Measurements from ENCODE around the gene ERBB2. TPM values are rescaled to one million over a fixed set of nuclear protein-coding genes. Genes with fewer than 3 reads are reported as not detected.
A peak's percentile ranks its signal among the peaks of the same experiment; 100 is the strongest.

The ERBB2 gene
- total and polyA plus RNA-seq, 2 of the 13 experiments (the other 11 are each of a cell fraction or from before 2014, with no cell fraction given): 57.7 to 64.1 TPM

DNA sequence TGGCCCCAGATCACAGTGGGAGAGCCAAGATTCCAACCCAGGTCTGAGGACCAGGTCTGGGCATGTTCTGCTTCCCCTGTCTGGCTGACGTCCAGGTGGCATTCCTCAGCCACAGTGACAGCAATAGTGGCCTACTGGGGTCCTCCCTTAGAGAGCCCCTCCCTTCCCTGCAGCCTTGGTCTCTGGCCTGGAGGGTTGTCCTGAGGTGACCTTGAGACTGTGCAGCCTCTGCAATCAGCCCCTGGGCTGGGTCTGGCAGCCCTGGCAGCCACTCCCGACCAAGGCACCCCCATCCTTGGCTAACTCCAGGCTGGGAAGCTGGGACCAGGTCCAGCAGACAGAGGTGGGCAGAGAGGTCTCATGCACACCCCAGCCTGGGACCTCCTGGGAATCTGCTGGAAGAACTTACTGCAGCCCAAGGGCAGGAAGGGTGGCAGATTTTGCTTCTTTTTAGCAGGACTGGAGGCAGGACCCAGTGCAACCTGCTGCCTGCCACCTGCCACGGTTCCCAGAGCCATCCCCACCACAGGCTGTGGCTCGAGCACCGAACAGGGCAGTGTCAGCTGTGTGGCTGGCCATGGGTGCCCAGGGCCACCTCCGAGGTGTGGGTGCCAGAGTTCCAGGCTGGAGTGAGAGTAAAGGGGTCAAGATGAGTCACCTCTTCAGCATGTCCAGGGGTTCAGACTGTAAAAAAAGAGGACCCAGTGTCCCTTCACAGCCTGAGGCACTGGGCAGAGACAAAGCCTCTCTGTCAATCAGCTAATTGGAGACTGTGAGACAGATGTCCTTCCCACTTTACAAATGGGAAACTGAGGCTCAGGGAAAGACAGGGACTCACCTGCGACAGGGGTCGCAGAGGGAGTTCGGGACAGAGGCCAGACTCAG lies 50.5 kb downstream of the ERBB2 start (continued):
- TF ChIP-seq, protein P1, sequence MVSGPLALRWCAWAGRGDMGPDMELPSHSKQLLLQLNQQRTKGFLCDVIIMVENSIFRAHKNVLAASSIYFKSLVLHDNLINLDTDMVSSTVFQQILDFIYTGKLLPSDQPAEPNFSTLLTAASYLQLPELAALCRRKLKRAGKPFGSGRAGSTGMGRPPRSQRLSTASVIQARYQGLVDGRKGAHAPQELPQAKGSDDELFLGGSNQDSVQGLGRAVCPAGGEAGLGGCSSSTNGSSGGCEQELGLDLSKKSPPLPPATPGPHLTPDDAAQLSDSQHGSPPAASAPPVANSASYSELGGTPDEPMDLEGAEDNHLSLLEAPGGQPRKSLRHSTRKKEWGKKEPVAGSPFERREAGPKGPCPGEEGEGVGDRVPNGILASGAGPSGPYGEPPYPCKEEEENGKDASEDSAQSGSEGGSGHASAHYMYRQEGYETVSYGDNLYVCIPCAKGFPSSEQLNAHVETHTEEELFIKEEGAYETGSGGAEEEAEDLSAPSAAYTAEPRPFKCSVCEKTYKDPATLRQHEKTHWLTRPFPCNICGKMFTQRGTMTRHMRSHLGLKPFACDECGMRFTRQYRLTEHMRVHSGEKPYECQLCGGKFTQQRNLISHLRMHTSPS (CRISPR knock-in tag; IDR thresholded peaks at IDR 0.05; ENCODE audit: low read depth): peak; percentile 79
- TF ChIP-seq KLF11 (CRISPR knock-in tag; IDR thresholded peaks at IDR 0.05) (no peak), KLF13 (CRISPR knock-in tag; IDR thresholded peaks at IDR 0.05) (no peak; the same call in 1 of the 2 replicates), TMF1 (CRISPR knock-in tag; IDR thresholded peaks at IDR 0.05; ENCODE audit: low read depth) (no peak), SOX6 (IDR thresholded peaks at IDR 0.05) (no peak), SOX6 (CRISPR knock-in tag; IDR thresholded peaks at IDR 0.05) (peak; percentile 64), ZBTB8A (CRISPR knock-in tag; IDR thresholded peaks at IDR 0.05; ENCODE audit: borderline replicate concordance, low read depth) (no peak), ZNF839 (CRISPR knock-in tag; IDR thresholded peaks at IDR 0.05; ENCODE audit: borderline replicate concordance) (peak; percentile 42; the same call in 1 of the 2 replicates), ZSCAN20 (CRISPR knock-in tag; IDR thresholded peaks at IDR 0.05; ENCODE audit: borderline replicate concordance) (no peak), CEBPB (IDR thresholded peaks at IDR 0.05; ENCODE audit: borderline replicate concordance, low read depth, low read length) (no peak), ZNF879 (CRISPR knock-in tag; IDR thresholded peaks at IDR 0.05) (no peak), ZNF709 (CRISPR knock-in tag; IDR thresholded peaks at IDR 0.05) (peak; percentile 58; the same call in 1 of the 2 replicates), ZNF263 (CRISPR knock-in tag; IDR thresholded peaks at IDR 0.05) (no peak), CCDC6 (CRISPR knock-in tag; IDR thresholded peaks at IDR 0.05) (no peak), MBD4 (IDR thresholded peaks at IDR 0.05; ENCODE audit: borderline replicate concordance, low read length) (no peak), RCOR2 (CRISPR knock-in tag; IDR thresholded peaks at IDR 0.05) (no peak), RFXAP (CRISPR knock-in tag; IDR thresholded peaks at IDR 0.05; ENCODE audit: borderline replicate concordance) (peak; percentile 71; the same call in 1 of the 2 replicates), ZNF543 (CRISPR knock-in tag; IDR thresholded peaks at IDR 0.05) (no peak)
- TF ChIP-seq, protein P2, sequence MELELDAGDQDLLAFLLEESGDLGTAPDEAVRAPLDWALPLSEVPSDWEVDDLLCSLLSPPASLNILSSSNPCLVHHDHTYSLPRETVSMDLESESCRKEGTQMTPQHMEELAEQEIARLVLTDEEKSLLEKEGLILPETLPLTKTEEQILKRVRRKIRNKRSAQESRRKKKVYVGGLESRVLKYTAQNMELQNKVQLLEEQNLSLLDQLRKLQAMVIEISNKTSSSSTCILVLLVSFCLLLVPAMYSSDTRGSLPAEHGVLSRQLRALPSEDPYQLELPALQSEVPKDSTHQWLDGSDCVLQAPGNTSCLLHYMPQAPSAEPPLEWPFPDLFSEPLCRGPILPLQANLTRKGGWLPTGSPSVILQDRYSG (CRISPR knock-in tag; IDR thresholded peaks at IDR 0.05): no peak
- TF ChIP-seq, protein P3, sequence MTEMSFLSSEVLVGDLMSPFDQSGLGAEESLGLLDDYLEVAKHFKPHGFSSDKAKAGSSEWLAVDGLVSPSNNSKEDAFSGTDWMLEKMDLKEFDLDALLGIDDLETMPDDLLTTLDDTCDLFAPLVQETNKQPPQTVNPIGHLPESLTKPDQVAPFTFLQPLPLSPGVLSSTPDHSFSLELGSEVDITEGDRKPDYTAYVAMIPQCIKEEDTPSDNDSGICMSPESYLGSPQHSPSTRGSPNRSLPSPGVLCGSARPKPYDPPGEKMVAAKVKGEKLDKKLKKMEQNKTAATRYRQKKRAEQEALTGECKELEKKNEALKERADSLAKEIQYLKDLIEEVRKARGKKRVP (CRISPR knock-in tag; IDR thresholded peaks at IDR 0.05): no peak
- TF ChIP-seq, protein P4, sequence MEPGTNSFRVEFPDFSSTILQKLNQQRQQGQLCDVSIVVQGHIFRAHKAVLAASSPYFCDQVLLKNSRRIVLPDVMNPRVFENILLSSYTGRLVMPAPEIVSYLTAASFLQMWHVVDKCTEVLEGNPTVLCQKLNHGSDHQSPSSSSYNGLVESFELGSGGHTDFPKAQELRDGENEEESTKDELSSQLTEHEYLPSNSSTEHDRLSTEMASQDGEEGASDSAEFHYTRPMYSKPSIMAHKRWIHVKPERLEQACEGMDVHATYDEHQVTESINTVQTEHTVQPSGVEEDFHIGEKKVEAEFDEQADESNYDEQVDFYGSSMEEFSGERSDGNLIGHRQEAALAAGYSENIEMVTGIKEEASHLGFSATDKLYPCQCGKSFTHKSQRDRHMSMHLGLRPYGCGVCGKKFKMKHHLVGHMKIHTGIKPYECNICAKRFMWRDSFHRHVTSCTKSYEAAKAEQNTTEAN (CRISPR knock-in tag; conservative IDR thresholded peaks at IDR 0.05): no peak
- TF ChIP-seq, protein P5, sequence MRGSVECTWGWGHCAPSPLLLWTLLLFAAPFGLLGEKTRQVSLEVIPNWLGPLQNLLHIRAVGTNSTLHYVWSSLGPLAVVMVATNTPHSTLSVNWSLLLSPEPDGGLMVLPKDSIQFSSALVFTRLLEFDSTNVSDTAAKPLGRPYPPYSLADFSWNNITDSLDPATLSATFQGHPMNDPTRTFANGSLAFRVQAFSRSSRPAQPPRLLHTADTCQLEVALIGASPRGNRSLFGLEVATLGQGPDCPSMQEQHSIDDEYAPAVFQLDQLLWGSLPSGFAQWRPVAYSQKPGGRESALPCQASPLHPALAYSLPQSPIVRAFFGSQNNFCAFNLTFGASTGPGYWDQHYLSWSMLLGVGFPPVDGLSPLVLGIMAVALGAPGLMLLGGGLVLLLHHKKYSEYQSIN (CRISPR knock-in tag; IDR thresholded peaks at IDR 0.05; ENCODE audit: borderline replicate concordance): no peak
- TF ChIP-seq, protein P6, sequence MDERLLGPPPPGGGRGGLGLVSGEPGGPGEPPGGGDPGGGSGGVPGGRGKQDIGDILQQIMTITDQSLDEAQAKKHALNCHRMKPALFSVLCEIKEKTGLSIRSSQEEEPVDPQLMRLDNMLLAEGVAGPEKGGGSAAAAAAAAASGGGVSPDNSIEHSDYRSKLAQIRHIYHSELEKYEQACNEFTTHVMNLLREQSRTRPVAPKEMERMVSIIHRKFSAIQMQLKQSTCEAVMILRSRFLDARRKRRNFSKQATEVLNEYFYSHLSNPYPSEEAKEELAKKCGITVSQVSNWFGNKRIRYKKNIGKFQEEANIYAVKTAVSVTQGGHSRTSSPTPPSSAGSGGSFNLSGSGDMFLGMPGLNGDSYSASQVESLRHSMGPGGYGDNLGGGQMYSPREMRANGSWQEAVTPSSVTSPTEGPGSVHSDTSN (CRISPR knock-in tag; IDR thresholded peaks at IDR 0.05): peak; percentile 37; the same call in 1 of the 2 replicates
